Esophagus squamous epithelium (tissue), 4 donors: Measurements from ENCODE around the gene PPP2R3C.

Source experiments
- CTCF ChIP-seq, 6 experiments: fragments of 450-650 bp in 4 of 6; fragments of 200-600 bp in 2 of 6; sonication (generic) in 2 of 6; IDR thresholded peaks; one replicate each; pipeline ENCODE4 v1.5.1; 2016 to 2019; ENCODE audit warnings: antibody characterized with exemption in 6 of 6, mild to moderate bottlenecking in 4 of 6, moderate library complexity in 4 of 6
- POLR2A ChIP-seq, 4 donors: fragments of 450-650 bp; IDR thresholded peaks; one replicate each; pipeline ENCODE4 v1.6.1; 2017; ENCODE audit warnings: antibody characterized with exemption in 4 of 4, mild to moderate bottlenecking in 4 of 4, moderate library complexity in 3 of 4

DNA sequence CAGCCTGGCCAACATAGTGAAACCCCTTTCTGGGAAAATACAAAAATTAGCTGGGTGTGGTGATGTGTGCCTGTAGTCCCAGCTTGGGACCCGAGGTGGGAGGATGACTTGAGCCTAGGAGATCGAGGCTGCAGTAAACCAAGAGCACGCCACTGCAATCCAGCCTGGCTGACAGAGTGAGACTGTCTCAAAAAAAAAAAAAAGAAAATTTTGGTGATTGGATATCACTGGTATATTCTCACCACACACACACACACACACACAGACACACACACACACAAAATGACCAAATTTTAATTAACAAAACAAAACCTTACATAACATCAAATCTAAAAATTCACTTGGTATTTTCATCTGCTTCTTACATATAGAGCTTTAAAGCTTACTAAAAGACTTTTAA, 79.2 kb downstream of the PPP2R3C start:
- TF ChIP-seq CTCF (IDR thresholded peaks at IDR 0.05), result no peak
- no peak for TF ChIP-seq POLR2A (IDR thresholded peaks at IDR 0.05)
